Neuron (in vitro differentiated cells): ENCODE measurements around the gene CCDC182.

Experiments
- H2AFZ ChIP-seq: one replicate; pipeline ENCODE4 v1.6.1; 2013; ENCODE audit warnings: low read depth, mild to moderate bottlenecking, inconsistent platforms, low read length, moderate library complexity
- H3K27me3 ChIP-seq: one replicate; pipeline ENCODE4 v1.6.1; 2013; ENCODE audit warnings: low read length; ENCODE audit not compliant: insufficient read depth
- H3K36me3 ChIP-seq: one replicate; pipeline ENCODE4 v1.6.1; 2013; ENCODE audit warnings: low read length; ENCODE audit not compliant: insufficient read depth
- H3K4me1 ChIP-seq: one replicate; pipeline ENCODE4 v1.6.1; 2013; ENCODE audit warnings: low read length; ENCODE audit not compliant: insufficient read depth
- H3K4me3 ChIP-seq: 2 replicates; pipeline ENCODE4 v1.5.1; 2013; ENCODE audit warnings: mild to moderate bottlenecking, low read length, moderate library complexity
- H3K9me3 ChIP-seq: one replicate; pipeline ENCODE4 v1.6.1; 2013; ENCODE audit warnings: low read length

The CCDC182 gene

DNA sequence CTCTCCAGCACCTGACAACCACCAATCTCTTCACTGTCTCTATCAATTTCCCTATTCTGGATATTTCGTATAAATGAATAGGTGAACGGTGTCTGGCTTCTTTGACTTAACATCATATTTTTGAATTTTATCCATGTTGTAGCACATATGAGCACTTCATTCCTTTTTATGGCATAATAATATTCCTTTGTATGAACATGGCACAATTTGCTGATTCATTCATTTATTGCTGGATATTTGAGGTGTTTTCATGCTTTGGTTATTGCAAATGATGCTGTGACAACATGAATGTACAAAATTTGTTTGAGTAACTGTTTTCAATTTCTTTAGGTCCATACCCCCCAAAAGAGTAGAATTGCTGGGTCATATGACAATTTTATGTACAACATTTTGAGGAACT is 12.0 kb downstream of the CCDC182 start:
- Histone ChIP-seq H3K4me3 (no peak overlapping the region), H3K9me3 (no peaks in the 10 kb centered on the region), H3K4me1 (peaks cover 2% of the 10 kb centered on the region), H2AFZ (no peak overlapping the region), H3K36me3 (no peaks in the 10 kb centered on the region), H3K27me3 (no peaks in the 10 kb centered on the region)

DNA sequence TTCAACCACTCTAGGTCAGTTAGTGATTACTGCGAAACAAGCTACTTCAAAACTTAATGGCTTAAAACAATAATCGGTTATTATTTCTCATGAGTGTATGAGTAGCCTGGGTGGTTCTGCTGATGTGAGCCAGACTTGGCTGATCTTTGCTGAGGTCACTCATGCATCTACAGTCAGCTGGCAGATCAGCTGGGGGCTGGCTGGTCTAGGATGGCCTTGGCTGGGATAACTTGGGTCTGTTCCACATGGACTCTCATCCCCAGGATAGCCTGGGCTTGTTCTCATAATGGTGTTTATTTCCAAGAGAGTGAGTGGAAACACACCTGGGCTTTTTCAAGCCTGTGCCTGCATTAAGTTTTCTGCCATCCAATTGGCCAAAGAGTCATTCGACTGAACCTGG is 13.0 kb downstream of the CCDC182 start:
- H3K4me1 ChIP-seq, result peaks cover 11% of the 10 kb centered on the region
- H3K27me3 ChIP-seq, result no peaks in the 10 kb centered on the region
- no peaks in the 10 kb centered on the region for H3K9me3 ChIP-seq
- no peak overlapping the region for H2AFZ ChIP-seq
- no peak overlapping the region for H3K4me3 ChIP-seq
- no peaks in the 10 kb centered on the region for H3K36me3 ChIP-seq

DNA sequence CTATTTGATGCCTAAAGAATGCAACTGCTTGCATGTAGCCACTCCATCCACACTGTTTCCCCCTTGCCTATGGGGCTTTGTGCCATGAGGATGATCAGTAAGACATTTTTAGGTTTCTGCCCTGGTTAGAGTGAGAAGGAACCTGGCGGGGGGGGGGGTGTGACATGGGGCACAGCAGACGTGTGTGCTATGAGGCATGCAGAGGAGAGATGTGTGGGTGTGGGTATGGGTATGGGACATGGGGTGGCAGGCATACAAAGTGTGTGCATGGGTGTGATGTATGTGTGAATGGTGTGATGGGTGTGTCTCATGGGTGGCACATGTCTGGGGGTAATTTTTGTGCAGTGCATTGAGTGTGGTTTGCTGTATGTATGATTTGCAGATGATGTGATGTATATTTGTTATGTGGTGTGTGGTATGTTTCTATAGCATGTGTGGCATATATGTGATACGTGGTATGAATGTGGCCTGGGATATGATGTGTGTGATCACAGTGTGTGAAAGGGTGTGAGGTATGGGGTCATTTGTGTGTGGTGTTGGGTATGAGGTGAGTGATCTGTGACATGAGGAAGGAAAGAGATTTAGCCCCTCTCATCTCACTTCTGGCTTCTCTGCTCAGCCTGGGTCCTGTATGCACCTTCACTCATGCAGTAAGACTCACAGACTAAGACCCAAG is 14.9 kb downstream of the CCDC182 start:
- no peak overlapping the region for H3K4me3 ChIP-seq
- H3K4me1 ChIP-seq, result peaks cover 22% of the 10 kb centered on the region
- H3K9me3 ChIP-seq, result no peaks in the 10 kb centered on the region
- no peaks in the 10 kb centered on the region for H3K27me3 ChIP-seq
- H3K36me3 ChIP-seq, result no peaks in the 10 kb centered on the region
- H2AFZ ChIP-seq, result no peak overlapping the region

DNA sequence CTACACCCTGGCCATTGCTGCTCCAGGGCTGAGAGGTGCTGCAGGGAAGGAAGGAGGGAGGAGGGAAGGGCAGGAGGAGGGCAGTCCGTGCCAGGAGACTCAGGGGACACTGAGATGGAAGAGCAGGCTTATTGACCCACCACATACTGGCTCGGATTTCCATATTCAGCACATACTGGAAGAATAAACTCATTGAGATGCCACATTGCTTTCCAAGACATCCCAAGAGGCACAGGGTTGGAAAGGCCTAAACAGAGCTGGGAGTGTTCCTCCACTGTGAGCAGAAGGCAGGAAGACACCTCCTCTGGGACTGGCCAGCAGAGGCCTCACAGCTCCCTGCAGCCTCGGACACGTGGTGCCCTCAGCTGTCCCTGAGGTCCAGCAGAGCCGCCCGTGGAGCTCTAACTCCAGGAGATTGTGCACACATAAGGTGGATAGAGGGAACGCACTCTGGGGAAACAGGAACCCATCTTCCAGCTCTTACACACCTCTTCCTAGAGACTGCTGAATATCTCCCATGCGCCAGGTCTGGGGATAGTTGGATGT is 17.4 kb downstream of the CCDC182 start:
- Histone ChIP-seq H3K4me1 (peaks cover 43% of the 10 kb centered on the region), H3K36me3 (no peaks in the 10 kb centered on the region), H3K4me3 (no peak overlapping the region), H3K27me3 (no peaks in the 10 kb centered on the region), H3K9me3 (no peaks in the 10 kb centered on the region), H2AFZ (no peak overlapping the region)

DNA sequence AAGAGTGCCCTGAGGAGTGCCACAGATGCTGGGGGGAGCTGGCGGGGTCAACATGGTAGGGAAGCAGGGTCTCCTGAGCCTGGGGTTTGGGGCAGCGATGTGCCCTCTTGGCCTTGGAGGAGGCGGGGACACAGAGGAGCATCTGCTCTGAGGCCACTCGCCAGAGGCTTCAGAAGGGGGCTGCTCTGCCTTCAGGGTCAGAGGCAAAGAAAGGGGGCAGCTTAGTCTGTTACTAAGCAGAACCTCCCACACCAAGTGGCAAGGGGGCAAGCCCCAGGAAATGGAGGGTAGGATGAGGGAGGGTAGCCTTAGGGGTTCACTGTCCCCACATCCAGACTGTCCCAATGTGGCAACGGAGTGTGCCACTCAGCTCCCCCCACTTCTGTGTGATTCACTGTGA is 18.3 kb downstream of the CCDC182 start:
- Histone ChIP-seq H3K4me3 (no peak overlapping the region), H3K36me3 (no peaks in the 10 kb centered on the region), H3K27me3 (no peaks in the 10 kb centered on the region), H3K9me3 (no peaks in the 10 kb centered on the region), H2AFZ (no peak overlapping the region), H3K4me1 (peaks cover 45% of the 10 kb centered on the region)

DNA sequence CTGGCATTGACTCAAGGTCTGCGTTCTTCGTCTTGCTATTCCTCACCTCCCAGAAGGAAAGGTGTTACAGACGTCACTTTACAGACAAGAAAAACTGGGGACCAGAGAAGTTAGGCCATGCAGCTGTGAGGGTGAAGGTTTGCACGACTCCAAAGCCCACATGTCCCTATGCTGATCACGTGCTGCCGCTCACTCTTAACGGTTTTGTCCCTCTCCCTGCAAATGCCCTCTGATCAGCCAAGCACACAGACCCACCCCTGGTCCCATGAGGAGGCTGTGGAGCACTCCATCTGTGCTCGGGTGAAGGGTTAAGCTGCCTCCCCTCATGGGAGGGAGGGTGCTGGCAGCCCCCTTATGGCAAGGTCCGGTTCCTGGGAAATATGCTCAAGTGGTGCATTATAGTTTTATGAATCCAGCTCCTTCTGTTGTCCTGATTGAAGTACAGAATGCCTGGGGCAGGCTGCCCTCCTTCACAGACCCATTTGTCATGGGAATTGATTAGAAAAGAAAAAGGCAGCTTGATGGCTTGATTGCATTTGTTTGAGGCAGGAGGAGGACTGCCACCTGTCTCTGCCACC is 18.8 kb downstream of the CCDC182 start:
- Histone ChIP-seq H2AFZ (no peak overlapping the region), H3K9me3 (no peaks in the 10 kb centered on the region), H3K4me3 (no peak overlapping the region), H3K27me3 (no peaks in the 10 kb centered on the region), H3K4me1 (peaks cover 45% of the 10 kb centered on the region), H3K36me3 (no peaks in the 10 kb centered on the region)

DNA sequence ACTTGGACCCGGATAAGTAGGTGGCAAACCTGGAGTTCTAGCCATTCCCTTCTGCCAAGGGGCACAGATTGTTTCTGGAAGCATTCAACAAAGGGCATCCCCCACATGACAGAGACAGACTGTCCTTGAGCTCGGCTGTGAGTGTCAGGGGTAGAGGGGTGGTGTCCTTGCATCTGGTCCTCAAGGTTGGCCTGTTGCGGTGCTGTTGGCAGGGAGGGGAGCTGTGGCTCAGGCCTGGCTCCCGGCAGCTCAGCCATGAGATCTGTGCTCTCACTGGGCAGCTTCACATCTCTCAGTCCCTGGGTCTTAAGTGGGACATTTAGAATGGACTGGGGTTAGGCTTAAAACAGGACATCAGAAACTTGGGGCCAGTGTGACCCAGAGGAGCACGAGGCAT is 20.4 kb downstream of the CCDC182 start:
- H3K9me3 ChIP-seq, result no peaks in the 10 kb centered on the region
- peaks cover 45% of the 10 kb centered on the region for H3K4me1 ChIP-seq
- H3K36me3 ChIP-seq, result no peaks in the 10 kb centered on the region
- H3K27me3 ChIP-seq, result no peaks in the 10 kb centered on the region
- H3K4me3 ChIP-seq, result no peak overlapping the region
- no peak overlapping the region for H2AFZ ChIP-seq

DNA sequence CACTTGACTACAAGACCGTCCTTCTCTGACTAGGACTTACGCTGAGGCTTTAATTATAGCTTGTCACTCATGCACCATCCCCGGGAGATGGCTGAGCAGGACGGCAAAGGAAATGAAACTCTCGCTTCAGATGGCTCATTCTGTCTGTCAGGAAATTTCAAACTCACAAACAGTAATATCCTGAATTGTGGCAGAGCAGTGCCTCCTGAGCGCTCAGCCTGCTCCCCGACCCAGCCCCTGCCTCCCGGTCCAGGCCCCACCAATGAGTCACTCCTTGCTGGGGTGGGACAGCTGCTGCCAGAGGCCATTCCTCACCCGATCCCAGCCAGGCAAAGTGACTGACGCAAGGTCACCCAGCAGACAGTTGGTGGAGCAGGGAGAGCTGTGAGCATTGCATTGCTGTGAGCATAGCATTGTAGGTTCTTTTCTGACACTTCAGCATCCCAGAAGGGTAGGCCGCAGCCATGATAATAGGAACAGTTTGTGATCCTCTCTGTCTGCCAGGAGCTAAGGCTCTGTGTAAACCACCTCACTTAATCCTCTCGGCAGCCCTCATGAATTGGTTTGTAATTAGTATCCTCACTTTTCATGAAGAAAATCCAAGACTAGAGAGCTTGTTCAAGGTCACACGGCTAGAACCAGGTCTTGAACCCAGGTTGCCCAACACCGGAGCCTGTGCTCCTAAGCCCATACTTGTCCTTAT is 20.9 kb downstream of the CCDC182 start:
- Histone ChIP-seq H3K9me3 (no peaks in the 10 kb centered on the region), H3K4me3 (no peak overlapping the region), H3K36me3 (no peaks in the 10 kb centered on the region), H3K4me1 (peaks cover 45% of the 10 kb centered on the region), H2AFZ (no peak overlapping the region), H3K27me3 (no peaks in the 10 kb centered on the region)

DNA sequence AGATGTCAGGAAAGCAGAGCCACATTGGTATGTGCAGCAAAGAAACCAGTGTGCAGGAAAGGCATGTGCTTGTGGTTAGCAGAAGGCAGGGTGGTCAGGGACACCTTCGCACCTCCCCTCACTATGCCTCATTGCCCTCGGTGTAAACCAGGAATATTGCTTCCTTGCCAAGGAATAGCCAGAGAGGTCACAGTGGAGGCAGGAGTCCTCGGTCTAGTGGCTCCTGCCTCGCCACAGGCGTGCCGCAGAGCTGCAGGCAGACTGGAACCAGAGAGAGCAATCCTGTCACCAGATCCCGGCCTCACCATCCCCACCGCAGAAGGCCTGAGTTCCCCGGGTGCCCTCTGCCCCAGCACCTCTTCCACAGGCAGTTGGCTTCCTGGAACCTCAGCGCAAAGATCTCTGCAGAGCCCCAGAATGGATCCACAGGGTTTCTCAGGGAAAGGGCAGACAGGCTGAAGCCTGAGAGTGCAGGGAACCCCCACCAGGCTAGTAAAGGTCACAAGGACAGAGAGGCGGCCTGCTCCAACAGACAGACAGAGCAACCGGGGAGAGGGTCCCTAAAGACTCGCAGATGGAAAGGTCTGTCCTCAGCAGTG is 21.6 kb downstream of the CCDC182 start:
- Histone ChIP-seq H2AFZ (no peak overlapping the region), H3K36me3 (no peaks in the 10 kb centered on the region), H3K4me3 (no peak overlapping the region), H3K4me1 (peaks cover 45% of the 10 kb centered on the region), H3K9me3 (no peaks in the 10 kb centered on the region), H3K27me3 (no peaks in the 10 kb centered on the region)

DNA sequence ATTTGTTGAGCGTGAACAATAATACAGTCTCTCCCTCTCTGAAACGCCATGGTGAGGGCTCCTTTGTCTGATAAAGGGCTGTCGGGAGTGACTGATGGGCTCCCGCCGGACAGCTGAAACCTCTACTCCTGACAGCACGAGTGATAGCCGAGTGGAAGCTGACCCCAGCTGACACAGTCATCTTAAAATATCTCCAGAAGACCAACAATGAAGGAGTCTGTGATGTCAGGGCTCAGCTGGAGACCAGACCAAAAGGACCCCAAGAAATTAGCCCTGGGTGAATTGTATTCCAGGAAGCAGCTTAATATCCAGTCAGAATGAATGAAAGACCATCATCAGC is 22.4 kb downstream of the CCDC182 start:
- no peak overlapping the region for H2AFZ ChIP-seq
- H3K36me3 ChIP-seq, result no peaks in the 10 kb centered on the region
- H3K4me3 ChIP-seq, result no peak overlapping the region
- H3K9me3 ChIP-seq, result no peaks in the 10 kb centered on the region
- H3K27me3 ChIP-seq, result no peaks in the 10 kb centered on the region
- H3K4me1 ChIP-seq, result peaks cover 39% of the 10 kb centered on the region

DNA sequence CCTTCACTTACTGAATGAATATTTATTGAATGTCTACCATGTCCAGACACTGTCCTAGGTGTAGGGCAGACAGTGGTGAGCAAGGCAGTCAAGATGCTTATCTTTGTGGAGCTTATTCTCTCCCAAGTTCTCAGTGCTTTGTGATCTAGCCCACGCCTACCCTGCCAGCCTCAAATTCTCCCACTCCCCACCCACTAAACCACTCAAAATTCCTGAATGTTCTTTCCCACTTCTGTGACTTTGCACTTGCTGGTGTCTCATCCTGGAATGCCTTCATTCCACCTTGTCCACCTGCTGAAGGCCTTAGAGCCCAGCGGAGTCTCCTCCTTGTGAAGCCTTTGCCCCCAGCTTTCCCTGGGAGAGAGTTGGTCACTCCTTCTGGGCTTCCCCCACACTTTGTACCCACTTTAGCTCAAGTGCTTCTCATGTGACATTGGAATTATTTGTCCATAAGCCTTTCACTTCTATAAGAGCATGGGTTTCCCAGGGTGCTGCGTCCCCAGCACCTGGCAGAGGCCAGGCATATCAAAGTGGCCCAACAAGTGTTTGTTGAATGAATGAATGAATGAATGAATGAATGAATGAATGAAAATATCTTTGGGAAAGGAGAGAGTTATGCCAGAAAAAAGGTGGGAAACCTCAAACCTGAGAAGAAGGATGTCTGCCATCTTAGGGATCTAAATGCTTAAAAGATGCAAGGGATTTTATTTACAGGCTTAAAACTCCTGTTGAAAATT is 23.0 kb downstream of the CCDC182 start:
- H3K4me3 ChIP-seq, result no peak overlapping the region
- H3K36me3 ChIP-seq, result no peaks in the 10 kb centered on the region
- no peak overlapping the region for H2AFZ ChIP-seq
- no peaks in the 10 kb centered on the region for H3K27me3 ChIP-seq
- no peaks in the 10 kb centered on the region for H3K9me3 ChIP-seq
- H3K4me1 ChIP-seq, result peaks cover 34% of the 10 kb centered on the region

DNA sequence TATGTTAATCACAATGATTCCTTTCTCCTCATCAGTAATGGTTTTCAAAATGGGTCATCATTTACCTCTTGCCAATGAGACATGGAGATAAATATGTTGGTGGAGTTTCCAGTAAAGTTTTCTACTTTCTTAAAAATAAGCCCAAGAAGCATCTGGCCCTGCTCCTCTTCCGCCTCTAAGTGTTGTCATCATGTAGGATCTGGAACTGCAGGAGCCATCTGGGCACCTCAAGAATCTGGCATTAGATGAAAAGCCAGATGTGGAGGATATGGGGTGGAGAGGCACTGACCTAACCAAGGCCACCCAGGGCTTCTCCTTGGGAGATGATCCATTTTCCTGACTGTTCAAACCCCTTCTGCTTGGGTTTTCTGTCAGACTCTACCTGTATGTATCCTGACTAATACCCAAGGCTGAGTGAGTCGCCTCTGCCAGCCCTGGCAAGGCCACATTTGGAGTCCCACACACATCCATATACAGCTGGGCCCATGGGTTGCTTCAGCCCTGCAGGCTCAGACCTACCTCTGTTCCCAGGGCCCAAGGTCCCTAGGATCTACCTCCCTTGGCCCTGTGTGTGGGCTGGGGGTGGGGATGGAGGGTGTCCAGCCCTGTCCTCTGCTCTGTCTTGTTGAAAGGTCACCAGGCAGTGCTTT is 24.6 kb downstream of the CCDC182 start:
- Histone ChIP-seq H3K4me1 (peaks cover 26% of the 10 kb centered on the region), H3K4me3 (no peak overlapping the region), H3K36me3 (no peaks in the 10 kb centered on the region), H3K27me3 (no peaks in the 10 kb centered on the region), H3K9me3 (peaks cover 5% of the 10 kb centered on the region), H2AFZ (no peak overlapping the region)
